H1 (cell line): ENCODE data around the gene MARK3. TPM values are rescaled to one million over a fixed set of nuclear protein-coding genes. Genes with fewer than 3 reads are reported as not detected.

ENCODE experiments used
- CTCF ChIA-PET: fragments of 300-600 bp; sonication (Branson Sonifier 250); formaldehyde crosslinking; loops from one replicate; lab custom pipeline; 2021; ENCODE audit not compliant: partially characterized antibody; lab: Charles Lee
- POLR2A ChIA-PET: fragments of 300-600 bp; sonication (Branson Sonifier 250); formaldehyde crosslinking; loops from one replicate; lab custom pipeline; 2021; ENCODE audit warnings: inconsistent platforms; ENCODE audit not compliant: partially characterized antibody; lab: Charles Lee
- DNase-seq, 2 experiments: peaks; one replicate each; pipeline versions ENCODE4 v3.0.0 to v3.0.0-alpha.2; 2010 to 2022; ENCODE audit warnings: low spot score in 2 of 2, low read depth in 1 of 2, mixed read lengths in 1 of 2
- FAIRE-seq: peaks from 2 replicates; lab custom pipeline; 2011; peaks lifted over from hg19 to GRCh38; lab: Jason Lieb, UNC
- H2AFZ ChIP-seq: 2 replicates; pipeline ENCODE4 v1.8.1; 2012; ENCODE audit warnings: low read length, inconsistent platforms
- H2AK5ac ChIP-seq: 2 replicates; pipeline ENCODE4 v1.6.1; 2013; ENCODE audit warnings: low read depth, low read length
- H2BK120ac ChIP-seq: replicated peaks from 2 replicates; pipeline ENCODE3; 2013; ENCODE audit warnings: low read depth, low read length, inconsistent platforms
- H2BK12ac ChIP-seq: 2 replicates; pipeline ENCODE4 v1.6.1; 2013; ENCODE audit warnings: low read depth, low read length
- H2BK15ac ChIP-seq: 2 replicates; pipeline ENCODE4 v1.6.1; 2013; ENCODE audit warnings: low read length
- H2BK20ac ChIP-seq: 2 replicates; pipeline ENCODE4 v1.6.1; 2013; ENCODE audit warnings: low read length
- H2BK5ac ChIP-seq: 2 replicates; pipeline ENCODE4 v1.6.1; 2013; ENCODE audit warnings: low read depth, low read length
- H3K14ac ChIP-seq: 2 replicates; pipeline ENCODE4 v1.6.1; 2013; ENCODE audit warnings: inconsistent platforms; ENCODE audit not compliant: insufficient read length
- H3K18ac ChIP-seq: 2 replicates; pipeline ENCODE4 v1.6.1; 2013; ENCODE audit warnings: low read length; ENCODE audit errors: extremely low read depth
- H3K23ac ChIP-seq: 2 replicates; pipeline ENCODE4 v1.6.1; 2013; ENCODE audit warnings: inconsistent platforms; ENCODE audit not compliant: insufficient read length
- H3K23me2 ChIP-seq: 2 replicates; pipeline ENCODE4 v1.6.1; 2013; ENCODE audit warnings: low read depth, low read length
- H3K27ac ChIP-seq: 2 replicates; pipeline ENCODE4 v1.6.1; 2011; ENCODE audit warnings: low read depth, low read length, inconsistent platforms
- H3K27me3 ChIP-seq, 4 experiments: replicated peaks in 1 of 4; 1 replicate in 1 of 4; 2 replicates in 3 of 4; pipeline versions ENCODE4 v1.6.1 to v1.8.1; 2011 to 2013; ENCODE audit warnings: low read length in 3 of 4, mild to moderate bottlenecking in 3 of 4, inconsistent platforms in 2 of 4, mixed read lengths in 2 of 4, moderate library complexity in 1 of 4; ENCODE audit not compliant: control insufficient read depth in 3 of 4, insufficient read depth in 3 of 4; ENCODE audit errors: extremely low read depth in 1 of 4
- H3K36me3 ChIP-seq, 4 experiments: 2 replicates each; pipeline versions ENCODE4 v1.6.1 to v1.8.1; 2011 to 2013; ENCODE audit warnings: mild to moderate bottlenecking in 4 of 4, low read length in 3 of 4, moderate library complexity in 2 of 4, control low read depth in 1 of 4, inconsistent platforms in 1 of 4; ENCODE audit not compliant: insufficient read depth in 4 of 4, control insufficient read depth in 2 of 4
- H3K4ac ChIP-seq: replicated peaks from 2 replicates; pipeline ENCODE3; 2013; ENCODE audit warnings: low read length, low read depth, mixed read lengths, inconsistent platforms; ENCODE audit not compliant: insufficient read length
- H3K4me1 ChIP-seq, 4 experiments: replicated peaks in 1 of 4; 1 replicate in 1 of 4; 2 replicates in 3 of 4; pipeline versions ENCODE4 v1.6.1 to v1.8.1; 2011 to 2013; ENCODE audit warnings: low read length in 3 of 4, inconsistent platforms in 2 of 4, mixed read lengths in 1 of 4; ENCODE audit not compliant: insufficient read depth in 4 of 4, control insufficient read depth in 3 of 4
- H3K4me2 ChIP-seq, 2 experiments: 2 replicates each; pipeline versions ENCODE4 v1.6.1 to v1.8.1; 2011 to 2013; ENCODE audit warnings: low read depth in 2 of 2, low read length in 2 of 2, control low read depth in 1 of 2, inconsistent platforms in 1 of 2, mild to moderate bottlenecking in 1 of 2; ENCODE audit not compliant: insufficient read depth in 1 of 2
- H3K4me3 ChIP-seq, 4 experiments: fragments of 200-600, 300-600 bp in 1 of 4; sonication (generic), shearing (Covaris generic), sonication (Bioruptor Twin) in 1 of 4; 2 replicates each; pipeline versions ENCODE4 v1.5.1 to v1.8.1; 2011 to 2016; ENCODE audit warnings: low read length in 4 of 4, low read depth in 3 of 4, control low read depth in 2 of 4, inconsistent platforms in 2 of 4, mild to moderate bottlenecking in 2 of 4, mixed read lengths in 1 of 4, moderate library complexity in 1 of 4; ENCODE audit not compliant: insufficient read depth in 2 of 4; ENCODE audit errors: extremely low read depth in 1 of 4
- H3K56ac ChIP-seq: replicated peaks from 2 replicates; pipeline ENCODE3; 2013; ENCODE audit warnings: low read depth, mild to moderate bottlenecking, mixed read lengths, low read length, inconsistent platforms; ENCODE audit not compliant: insufficient read length
- H3K79me1 ChIP-seq: 2 replicates; pipeline ENCODE4 v1.6.1; 2013; ENCODE audit warnings: low read depth, low read length, control low read depth
- H3K79me2 ChIP-seq, 2 experiments: 2 replicates each; pipeline versions ENCODE4 v1.6.1 to v1.8.1; 2012 to 2013; ENCODE audit warnings: low read length in 2 of 2, mild to moderate bottlenecking in 2 of 2, inconsistent platforms in 1 of 2; ENCODE audit not compliant: insufficient read depth in 2 of 2, control insufficient read depth in 1 of 2
- H3K9ac ChIP-seq, 4 experiments: replicated peaks in 1 of 4; 1 replicate in 1 of 4; 2 replicates in 3 of 4; pipeline versions ENCODE4 v1.6.1 to v1.8.1; 2011 to 2013; ENCODE audit warnings: low read depth in 3 of 4, low read length in 3 of 4, control low read depth in 2 of 4, mild to moderate bottlenecking in 2 of 4, moderate library complexity in 2 of 4, inconsistent platforms in 1 of 4; ENCODE audit errors: extremely low read depth in 1 of 4
- H3K9me3 ChIP-seq, 2 experiments: 2 replicates each; pipeline versions ENCODE4 v1.6.1 to v1.8.1; 2012 to 2013; ENCODE audit warnings: mild to moderate bottlenecking in 2 of 2, moderate library complexity in 2 of 2, control low read depth in 1 of 2, inconsistent platforms in 1 of 2, low read depth in 1 of 2, low read length in 1 of 2, mixed read lengths in 1 of 2; ENCODE audit not compliant: insufficient read depth in 2 of 2
- H4K20me1 ChIP-seq, 2 experiments: replicated peaks in 1 of 2; 2 replicates each; pipeline versions ENCODE3 to v1.8.1; 2011 to 2013; ENCODE audit warnings: inconsistent platforms in 2 of 2, low read length in 2 of 2, mild to moderate bottlenecking in 1 of 2; ENCODE audit not compliant: insufficient read depth in 2 of 2, control insufficient read depth in 1 of 2
- H4K5ac ChIP-seq: 2 replicates; pipeline ENCODE4 v1.6.1; 2013; ENCODE audit warnings: low read length, low read depth, mixed read lengths, inconsistent platforms; ENCODE audit not compliant: insufficient read length
- H4K8ac ChIP-seq: 2 replicates; pipeline ENCODE4 v1.8.0; 2013; ENCODE audit warnings: mild to moderate bottlenecking, moderate library complexity, low read length, inconsistent platforms; ENCODE audit not compliant: insufficient read depth; ENCODE audit errors: extremely low read depth
- H4K91ac ChIP-seq: replicated peaks from 2 replicates; pipeline ENCODE3; 2013; ENCODE audit warnings: low read length, mixed read lengths, inconsistent platforms; ENCODE audit not compliant: insufficient read length
- EZH2 ChIP-seq: fragments of 200-600 bp; sonication (generic); IDR thresholded peaks from 2 replicates; pipeline ENCODE4 v1.7.1; 2012; ENCODE audit warnings: low read depth, mild to moderate bottlenecking, moderate library complexity, low read length, inconsistent platforms; ENCODE audit not compliant: severe bottlenecking
- KDM5A ChIP-seq: fragments of 200-600 bp; IDR thresholded peaks from 2 replicates; pipeline ENCODE4 v1.7.1; 2012; ENCODE audit warnings: mild to moderate bottlenecking, low read length, inconsistent platforms, mixed read lengths
- NRF1 ChIP-seq: IDR thresholded peaks from 2 replicates; pipeline ENCODE4 v1.6.1; 2011; ENCODE audit warnings: mild to moderate bottlenecking, low read depth, low read length, improper control_type of control experiment
- POLR2AphosphoS5 ChIP-seq: IDR thresholded peaks from 2 replicates; pipeline ENCODE4 v1.6.1; 2011; ENCODE audit warnings: low read depth, low read length
- POU5F1 ChIP-seq: IDR thresholded peaks from 2 replicates; pipeline ENCODE4 v1.6.1; 2011; ENCODE audit warnings: low read depth, mild to moderate bottlenecking, low read length, moderate library complexity
- RNF2 ChIP-seq: fragments of 200-900, 300-1000 bp; sonication (generic); IDR thresholded peaks from 2 replicates; pipeline ENCODE4 v1.7.1; 2016; ENCODE audit warnings: borderline replicate concordance, low read depth, mild to moderate bottlenecking, antibody characterized with exemption, low read length; ENCODE audit not compliant: poor library complexity, severe bottlenecking; ENCODE audit errors: missing control alignments
- SP2 ChIP-seq: IDR thresholded peaks from 2 replicates; pipeline ENCODE4 v1.6.1; 2012; ENCODE audit warnings: mild to moderate bottlenecking, low read length, inconsistent platforms
- TAF7 ChIP-seq: optimal IDR thresholded peaks from 2 replicates; pipeline ENCODE3; 2011; ENCODE audit warnings: low read depth, mild to moderate bottlenecking, inconsistent platforms, low read length, moderate library complexity, borderline replicate concordance
- TEAD4 ChIP-seq: IDR thresholded peaks from 2 replicates; pipeline ENCODE4 v1.6.1; 2012; ENCODE audit warnings: low read depth, low read length, inconsistent platforms, mixed read lengths
- WGBS, 2 experiments: shearing (Covaris generic) in 1 of 2; methylation state at CpG; one replicate each; pipeline versions ENCODE4 v1.1.6 to v1.1.7; 2013 to 2015; ENCODE audit warnings: low lambda C conversion rate in 2 of 2, mixed read lengths in 2 of 2, inconsistent platforms in 1 of 2, low coverage in 1 of 2, missing lambda C conversion rate in 1 of 2; ENCODE audit not compliant: insufficient replicate concordance in 2 of 2, insufficient coverage in 1 of 2, insufficient read length in 1 of 2; ENCODE audit errors: extremely low coverage in 1 of 2, missing lambda C conversion rate in 1 of 2; 5-methylcytosine and 5-hydroxymethylcytosine counted together
- polyA plus RNA-seq, 7 experiments: library from polyadenylated mRNA; depleted of rRNA in 3 of 7; stranded (reverse) in 5 of 7; unstranded in 2 of 7; fragments of >200 nt in 5 of 7; fragments of 200-250 nt in 2 of 7; gene quantifications; 1 replicate in 5 of 7; 2 replicates in 1 of 7; 4 replicates in 1 of 7; pipeline versions ENCODE4 v1.2.1 to v1.2.3, GENCODE V29; 2011 to 2013; ENCODE audit warnings: missing spikeins in 2 of 7, mixed read lengths in 2 of 7
- total RNA-seq: library from RNA; stranded (reverse); fragmentation: NEBNext Ultra II Directional; extraction: Animal tissue kit (Norgen Biotek cat#: 25700); gene quantifications from 2 replicates; pipeline ENCODE4 v1.2.1, GENCODE V29; 2021
- TF ChIP-seq, protein P1 (sequence below): IDR thresholded peaks from 2 replicates; pipeline ENCODE4 v1.6.1; 2011; ENCODE audit warnings: low read depth, mild to moderate bottlenecking, low read length; ENCODE audit not compliant: insufficient read depth

Gene MARK3
- total and polyA plus RNA-seq, 2 of the 8 experiments (the other 6 are each of a cell fraction or from before 2014, with no cell fraction given), result 39.4 to 76.9 TPM

DNA sequence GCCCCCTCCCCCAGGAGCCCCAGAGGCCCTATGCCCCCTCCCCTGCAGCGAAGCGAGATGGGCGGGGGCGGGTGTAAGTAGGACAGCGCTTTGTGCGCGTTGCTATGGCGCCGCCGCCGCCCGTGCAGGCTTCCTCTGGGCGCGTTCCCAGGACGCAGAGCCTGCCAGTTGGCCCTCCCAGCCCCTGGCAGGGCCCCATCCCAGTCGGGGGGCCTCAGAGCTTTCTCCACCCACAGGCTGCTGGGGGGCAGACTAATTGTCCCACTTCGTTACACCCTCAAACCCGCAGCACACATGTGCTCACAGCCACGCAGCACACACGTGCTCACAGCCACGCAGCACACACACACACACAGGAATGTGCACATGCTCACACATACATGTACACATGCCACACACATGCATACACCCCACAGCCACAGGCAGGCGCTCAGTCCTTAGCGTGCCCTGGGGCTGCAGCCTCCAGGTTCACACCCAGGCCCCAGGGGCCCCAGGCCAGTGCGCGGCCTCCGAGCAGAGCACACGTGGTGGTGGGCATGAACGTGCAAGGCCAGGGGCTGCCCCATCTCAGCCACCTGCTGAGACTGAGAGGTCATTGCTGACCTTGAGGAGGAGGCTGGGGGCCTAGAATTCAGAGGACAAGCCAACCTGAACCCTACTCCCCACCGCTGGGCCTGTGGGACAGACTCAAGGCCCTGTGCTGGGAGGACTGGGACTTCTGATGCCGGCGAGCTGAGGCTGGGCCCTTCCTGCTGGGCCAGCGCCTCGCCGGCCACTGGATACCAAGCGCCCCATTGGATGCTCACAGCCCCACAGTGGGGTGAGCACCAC lies 159.4 kb downstream of the MARK3 start:
- H4K5ac ChIP-seq, result no peak overlapping the region
- H2BK5ac ChIP-seq, result peak overlapping the region; percentile 99; the same call in 1 of the 2 replicates
- H3K27me3 ChIP-seq, result no peaks in the 10 kb centered on the region
- POLR2A ChIA-PET, result interaction anchor here (0.6 to 29.8 kb wide), 7 partner anchors 8 to 227 kb away, joined by 3 to 844 read pairs (median 15); partner anchors contain the start of genes BAG5, CKB, COA8 and TRMT61A
- CTCF ChIA-PET, result interaction anchor here (1.3 to 28.8 kb wide), 4 partner anchors 12 to 152 kb away, joined by 4 to 921 read pairs (median 132); partner anchors contain the start of genes CKB and TRMT61A
- no peaks in the 10 kb centered on the region for H3K36me3 ChIP-seq
- no peak overlapping the region for H3K4ac ChIP-seq
- peak overlapping the region; percentile 90 for H3K18ac ChIP-seq
- H3K79me1 ChIP-seq, result no peaks in the 10 kb centered on the region
- H3K4me3 ChIP-seq, result no peak overlapping the region
- no peaks in the 10 kb centered on the region for H3K9me3 ChIP-seq
- no peak overlapping the region for H2AFZ ChIP-seq
- peak overlapping the region; percentile 80 for H4K91ac ChIP-seq
- H3K23ac ChIP-seq, result no peak overlapping the region
- DNase-seq (no peak), FAIRE-seq (no peak)
- 90% methylated on average over 26 of the region's 35 CpGs; no CpG with 5 or more reads in 1 of the 2 experiments for WGBS, 2 experiments
- H3K27ac ChIP-seq, result no peak overlapping the region
- H2BK15ac ChIP-seq, result peak overlapping the region; percentile 100
- peak overlapping the region; percentile 100; the same call in 1 of the 2 replicates for H2BK12ac ChIP-seq
- H3K4me2 ChIP-seq, result no peak overlapping the region
- H3K23me2 ChIP-seq, result no peaks in the 10 kb centered on the region
- H3K56ac ChIP-seq, result no peak overlapping the region
- no peak overlapping the region for H3K9ac ChIP-seq
- H2BK20ac ChIP-seq, result peak overlapping the region; percentile 98; the same call in 1 of the 2 replicates
- peaks cover 0 to 34% (median 29%) of the 10 kb centered on the region in 4 experiments; a peak in 6 of 7 replicates for H3K4me1 ChIP-seq
- no peak overlapping the region; the same call in none of the 2 replicates for H4K8ac ChIP-seq
- no peak overlapping the region for H3K14ac ChIP-seq
- H2BK120ac ChIP-seq, result no peak overlapping the region
- H4K20me1 ChIP-seq, result peaks cover 0 to 4% of the 10 kb centered on the region in 2 experiments
- H3K79me2 ChIP-seq, result no peaks in the 10 kb centered on the region
- peak overlapping the region; percentile 96 for H2AK5ac ChIP-seq
- no peak for TF ChIP-seq SP2
- TF ChIP-seq EZH2, result no peak
- no peak for TF ChIP-seq KDM5A
- TF ChIP-seq POU5F1, result no peak
- TF ChIP-seq POLR2AphosphoS5, result no peak
- TF ChIP-seq NRF1, result no peak
- no peak for TF ChIP-seq TAF7
- TF ChIP-seq, protein P1, sequence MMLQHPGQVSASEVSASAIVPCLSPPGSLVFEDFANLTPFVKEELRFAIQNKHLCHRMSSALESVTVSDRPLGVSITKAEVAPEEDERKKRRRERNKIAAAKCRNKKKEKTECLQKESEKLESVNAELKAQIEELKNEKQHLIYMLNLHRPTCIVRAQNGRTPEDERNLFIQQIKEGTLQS, result no peak
- no peak for TF ChIP-seq RNF2
- no peak for TF ChIP-seq TEAD4
